Measurements from ENCODE around the gene MSMP. TPM values are rescaled to one million over a fixed set of nuclear protein-coding genes. Genes with fewer than 3 reads are reported as not detected.

The MSMP gene
- total RNA-seq, 2 experiments from 2014 or later = 0.48 TPM; not detected in 1

DNA sequence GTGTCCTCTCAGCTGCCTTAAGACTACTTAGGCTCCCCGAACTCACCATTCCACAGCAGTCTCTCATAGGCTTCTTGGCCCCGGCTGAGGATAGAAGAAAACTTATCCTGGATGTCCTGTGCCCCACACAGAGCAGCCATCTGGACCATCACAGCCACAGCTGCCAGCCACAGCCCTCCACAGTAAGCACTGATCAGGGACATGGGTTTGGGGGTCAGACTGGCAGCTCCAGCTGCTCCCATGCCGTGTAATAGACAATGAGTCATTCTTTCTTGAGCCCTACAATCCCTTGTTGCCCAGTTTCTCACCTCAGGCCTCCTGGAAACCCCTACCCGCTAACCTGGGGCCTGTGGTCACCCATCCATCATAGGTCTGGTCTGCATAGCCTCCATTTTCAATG lies 15.9 kb downstream of the MSMP start:
- Mint-ChIP-seq H3K36me3 (ENCODE audit: low read depth) (peaks cover 68% of the 10 kb centered on the region), H3K9me3 (no peaks in the 10 kb centered on the region), H3K4me3 (no peak overlapping the region), H3K4me1 (peaks cover 36% of the 10 kb centered on the region), H3K27ac (no peak overlapping the region), H3K27me3 (no peaks in the 10 kb centered on the region)
- POLR2A ChIA-PET = interaction anchor here (3.2 kb wide), 1 partner anchor 10 kb away, joined by 20 read pairs; the partner anchor contains the start of genes GBA2 and RGP1
- DNase-seq = no peak
- CTCF ChIA-PET = interaction anchor here (0.7 to 5.9 kb wide), 5 partner anchors 10 to 130 kb away, joined by 3 to 98 read pairs (median 3); partner anchors contain the start of genes GBA2 and RGP1

DNA sequence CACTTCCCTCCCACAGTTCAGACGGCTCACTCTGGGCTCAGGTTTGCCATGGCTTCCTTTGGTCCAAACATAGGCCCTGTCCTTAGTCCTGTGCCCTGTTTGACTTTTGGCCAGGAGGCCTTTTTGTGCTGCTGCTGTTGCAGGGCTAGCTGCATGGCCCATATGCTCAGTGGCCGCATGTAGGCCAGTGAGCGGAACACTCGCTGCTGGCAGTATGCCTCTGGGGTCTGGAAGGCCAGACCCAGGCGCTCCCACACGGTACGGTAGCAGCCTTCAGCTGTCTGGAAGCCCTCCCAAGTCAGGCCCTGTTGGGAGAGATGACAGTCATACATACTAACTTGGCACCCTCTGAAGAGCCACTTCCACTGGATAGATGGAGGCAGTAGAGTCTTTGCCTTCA lies 16.9 kb downstream of the MSMP start:
- no peak overlapping the region for H3K27ac Mint-ChIP-seq
- no peaks in the 10 kb centered on the region for H3K27me3 Mint-ChIP-seq
- H3K4me3 Mint-ChIP-seq = no peak overlapping the region
- CTCF ChIA-PET = interaction anchor here (0.7 to 5.9 kb wide), 7 partner anchors 11 to 129 kb away, joined by 3 to 98 read pairs (median 3); partner anchors contain the start of genes GBA2 and RGP1
- no peaks in the 10 kb centered on the region for H3K9me3 Mint-ChIP-seq
- POLR2A ChIA-PET = interaction anchor here (0.5 to 3.2 kb wide), 2 partner anchors 11 to 80 kb away, joined by 4 to 20 read pairs; partner anchors contain the start of genes GBA2 and RGP1
- H3K36me3 Mint-ChIP-seq (ENCODE audit: low read depth) = peaks cover 61% of the 10 kb centered on the region
- H3K4me1 Mint-ChIP-seq = peaks cover 32% of the 10 kb centered on the region
- no peak for DNase-seq

DNA sequence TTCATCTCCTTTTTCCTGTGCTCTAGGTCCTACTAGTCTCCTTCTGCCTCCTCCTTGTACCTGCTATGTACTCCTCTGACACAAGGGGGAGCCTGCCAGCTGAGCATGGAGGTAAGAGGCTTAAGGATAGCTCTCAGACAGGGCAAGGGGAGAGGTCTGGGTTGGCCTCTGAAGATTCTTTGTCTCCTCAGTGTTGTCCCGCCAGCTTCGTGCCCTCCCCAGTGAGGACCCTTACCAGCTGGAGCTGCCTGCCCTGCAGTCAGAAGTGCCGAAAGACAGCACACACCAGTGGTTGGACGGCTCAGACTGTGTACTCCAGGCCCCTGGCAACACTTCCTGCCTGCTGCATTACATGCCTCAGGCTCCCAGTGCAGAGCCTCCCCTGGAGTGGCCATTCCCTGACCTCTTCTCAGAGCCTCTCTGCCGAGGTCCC lies 17.9 kb downstream of the MSMP start:
- Mint-ChIP-seq H3K4me3 (no peak overlapping the region), H3K9me3 (no peaks in the 10 kb centered on the region), H3K36me3 (ENCODE audit: low read depth) (peaks cover 57% of the 10 kb centered on the region), H3K27ac (no peak overlapping the region), H3K27me3 (no peaks in the 10 kb centered on the region), H3K4me1 (peaks cover 23% of the 10 kb centered on the region)
- DNase-seq = peak; percentile 72
- CTCF ChIA-PET = interaction anchor here (0.6 to 5.9 kb wide), 14 partner anchors 9 to 209 kb away, joined by 3 to 98 read pairs (median 3); partner anchors contain the start of genes GBA2 and RGP1
- POLR2A ChIA-PET = interaction anchor here (0.7 to 2.9 kb wide), 2 partner anchors 12 to 20 kb away, joined by 3 to 21 read pairs; partner anchors contain the start of genes GBA2 and RGP1

DNA sequence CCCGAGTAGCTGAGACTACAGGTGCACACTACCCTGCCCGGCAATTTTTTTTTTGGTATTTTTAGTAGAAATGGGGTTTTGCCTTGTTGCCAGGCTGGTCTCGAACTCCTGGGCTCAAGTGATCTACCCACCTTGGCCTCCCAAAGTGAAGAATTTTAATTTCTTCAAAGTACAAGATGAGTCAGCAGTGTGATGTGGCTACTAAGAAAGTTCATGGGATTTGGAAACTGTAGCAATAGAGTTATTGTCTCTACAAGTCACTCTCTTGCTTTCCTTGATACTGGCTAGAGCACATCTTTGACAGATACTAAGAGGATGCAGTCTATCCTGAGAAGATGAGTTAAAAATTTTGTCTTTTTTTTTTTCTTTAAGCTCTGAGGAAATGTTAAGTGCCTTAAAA lies 20.0 kb downstream of the MSMP start:
- ChIA-PET CTCF (interaction anchor here (1.0 to 5.9 kb wide), 6 partner anchors 14 to 131 kb away, joined by 3 to 98 read pairs (median 6); partner anchors contain the start of genes CCDC107, GBA2, RGP1 and RMRP), POLR2A (interaction anchor here (2.9 kb wide), 1 partner anchor 14 kb away, joined by 21 read pairs; the partner anchor contains the start of genes GBA2 and RGP1)
- peaks cover 23% of the 10 kb centered on the region for H3K4me1 Mint-ChIP-seq
- no peaks in the 10 kb centered on the region for H3K27me3 Mint-ChIP-seq
- H3K27ac Mint-ChIP-seq = peak overlapping the region; percentile 11
- H3K36me3 Mint-ChIP-seq (ENCODE audit: low read depth) = peaks cover 52% of the 10 kb centered on the region
- no peaks in the 10 kb centered on the region for H3K9me3 Mint-ChIP-seq
- no peak for DNase-seq
- no peak overlapping the region for H3K4me3 Mint-ChIP-seq

DNA sequence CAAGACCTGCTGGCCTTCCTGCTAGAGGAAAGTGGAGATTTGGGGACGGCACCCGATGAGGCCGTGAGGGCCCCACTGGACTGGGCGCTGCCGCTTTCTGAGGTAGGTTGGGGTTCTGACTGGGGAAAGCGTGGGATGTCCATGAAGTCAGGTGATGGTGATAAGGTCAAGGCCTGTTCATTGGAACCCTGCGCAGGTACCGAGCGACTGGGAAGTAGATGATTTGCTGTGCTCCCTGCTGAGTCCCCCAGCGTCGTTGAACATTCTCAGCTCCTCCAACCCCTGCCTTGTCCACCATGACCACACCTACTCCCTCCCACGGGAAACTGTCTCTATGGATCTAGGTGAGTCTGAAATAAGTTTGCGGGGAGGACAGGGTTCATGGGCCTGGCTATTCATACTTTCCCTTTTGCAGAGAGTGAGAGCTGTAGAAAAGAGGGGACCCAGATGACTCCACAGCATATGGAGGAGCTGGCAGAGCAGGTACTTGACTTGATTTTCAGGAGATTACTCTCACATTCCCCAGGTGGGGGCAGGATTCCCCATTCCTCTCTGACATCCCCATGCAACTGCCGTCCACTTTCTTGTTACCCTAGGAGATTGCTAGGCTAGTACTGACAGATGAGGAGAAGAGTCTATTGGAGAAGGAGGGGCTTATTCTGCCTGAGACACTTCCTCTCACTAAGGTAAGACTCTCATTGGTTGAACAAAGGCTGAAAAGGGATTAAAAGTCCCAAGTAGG lies 21.1 kb downstream of the MSMP start:
- Mint-ChIP-seq H3K4me3 (no peak overlapping the region), H3K9me3 (no peaks in the 10 kb centered on the region), H3K27me3 (no peaks in the 10 kb centered on the region), H3K27ac (peak overlapping the region; percentile 89), H3K36me3 (ENCODE audit: low read depth) (peaks cover 41% of the 10 kb centered on the region), H3K4me1 (peaks cover 23% of the 10 kb centered on the region)
- ChIA-PET POLR2A (interaction anchor here (0.8 to 7.6 kb wide), 18 partner anchors 9 to 630 kb away, joined by 3 to 147 read pairs (median 8); partner anchors contain the start of genes ARHGEF39, CCDC107, GBA2 and HINT2), CTCF (interaction anchor here (0.7 to 8.0 kb wide), 12 partner anchors 12 to 661 kb away, joined by 3 to 95 read pairs (median 4); partner anchors contain the start of genes ARHGEF39, CCDC107, GBA2 and RGP1)
- no peak for DNase-seq

DNA sequence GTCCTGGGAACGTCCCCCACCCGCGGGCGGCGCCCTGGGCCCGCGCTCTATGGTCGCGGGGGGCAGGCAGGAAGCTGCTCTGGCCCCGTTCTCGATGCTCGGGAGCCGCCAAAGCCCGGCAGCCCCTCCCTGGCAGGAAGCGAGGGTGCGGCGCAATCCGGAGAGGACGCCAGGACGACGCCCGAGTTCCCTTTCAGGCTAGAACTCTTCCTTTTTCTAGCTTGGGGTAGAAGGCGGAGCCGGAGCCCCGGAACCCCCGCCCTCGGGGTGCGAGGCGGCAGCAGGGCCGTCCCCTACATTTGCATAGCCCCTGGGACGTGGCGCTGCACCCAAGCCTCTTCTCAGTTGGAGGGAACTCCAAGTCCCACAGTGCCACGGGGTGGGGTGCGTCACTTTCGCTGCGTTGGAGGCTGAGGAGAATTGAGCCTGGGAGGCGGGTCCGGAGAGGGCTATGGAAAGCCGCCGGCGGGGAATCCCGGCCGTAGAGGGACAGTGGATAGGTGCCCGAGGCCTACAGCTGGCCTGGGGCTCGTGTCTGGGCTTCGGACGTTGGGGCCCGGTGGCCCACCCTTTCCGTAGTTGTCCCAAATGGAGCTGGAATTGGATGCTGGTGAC lies 21.8 kb downstream of the MSMP start, which contains the start of the genes CREB3 and TLN1:
TSS of gene CREB3 (plus strand) at position 482 of the 615 bp plus-strand sequence. CDS start at position 589, 107 bp downstream.
TSS of gene TLN1 (minus strand) at position 11 of the 615 bp plus-strand sequence. CDS start 6,501 bp downstream, outside the sequence.
- no peak within 1 kb of the TSS for H3K4me3 Mint-ChIP-seq
- peak; percentile 99 for DNase-seq
- POLR2A ChIA-PET = interaction anchor here (0.8 to 7.6 kb wide), 22 partner anchors 9 to 629 kb away, joined by 3 to 147 read pairs (median 6); partner anchors contain the start of genes ARHGEF39, CCDC107, GBA2 and GNE
- CTCF ChIA-PET = interaction anchor here (0.6 to 8.0 kb wide), 17 partner anchors 12 to 661 kb away, joined by 3 to 95 read pairs (median 4); partner anchors contain the start of genes ARHGEF39, CCDC107, GBA2 and RGP1
- H3K36me3 Mint-ChIP-seq (ENCODE audit: low read depth) = peaks cover 37% of the 10 kb centered on the region
- H3K9me3 Mint-ChIP-seq = no peaks in the 10 kb centered on the region
- peak within 1 kb of the TSS; percentile 89 for H3K27ac Mint-ChIP-seq
- H3K4me1 Mint-ChIP-seq = peaks cover 23% of the 10 kb centered on the region
- no peaks in the 10 kb centered on the region for H3K27me3 Mint-ChIP-seq

DNA sequence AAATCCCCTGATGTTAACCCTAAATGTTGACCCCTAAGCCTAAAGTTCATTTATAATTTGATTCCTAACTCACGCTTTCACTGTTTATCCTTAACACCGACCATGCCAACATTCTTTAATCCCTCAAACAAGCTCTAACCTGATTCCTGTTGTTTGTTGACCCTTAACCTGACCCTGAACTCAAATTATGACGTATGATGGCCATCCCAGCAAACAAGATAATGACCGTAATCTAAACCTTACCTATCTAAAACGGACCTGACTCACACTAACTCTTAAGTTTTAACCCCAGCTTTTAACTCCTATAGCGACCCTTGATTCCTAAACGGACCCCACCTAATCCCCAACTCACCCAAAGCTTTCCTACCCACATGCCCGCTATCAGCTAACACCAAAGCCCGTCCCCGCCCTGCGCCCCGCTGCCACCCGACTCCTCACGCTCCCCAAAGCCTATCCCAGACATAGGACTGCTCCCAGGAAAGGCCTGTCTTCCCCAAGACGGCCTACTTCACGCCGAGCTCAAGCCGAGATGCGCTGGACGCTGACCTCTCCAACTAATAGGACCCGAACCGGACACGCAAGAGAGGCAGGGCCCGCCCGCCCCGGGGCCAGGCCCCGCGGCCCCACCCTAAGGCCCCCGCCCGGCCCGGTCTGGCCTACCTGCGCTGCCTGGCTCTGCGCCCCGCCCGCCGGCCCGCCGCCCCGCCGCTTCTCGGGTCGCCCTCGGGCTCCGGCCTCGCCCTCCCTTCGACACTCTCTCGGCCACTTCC lies 22.5 kb downstream of the MSMP start:
- peaks cover 23% of the 10 kb centered on the region for H3K4me1 Mint-ChIP-seq
- DNase-seq = no peak
- no peaks in the 10 kb centered on the region for H3K27me3 Mint-ChIP-seq
- H3K27ac Mint-ChIP-seq = peak overlapping the region; percentile 89
- H3K9me3 Mint-ChIP-seq = no peaks in the 10 kb centered on the region
- POLR2A ChIA-PET = interaction anchor here (0.6 to 7.6 kb wide), 25 partner anchors 10 to 628 kb away, joined by 3 to 147 read pairs (median 6); partner anchors contain the start of genes ARHGEF39, CCDC107, GBA2 and GNE
- no peak overlapping the region for H3K4me3 Mint-ChIP-seq
- CTCF ChIA-PET = interaction anchor here (0.6 to 8.0 kb wide), 18 partner anchors 11 to 635 kb away, joined by 3 to 95 read pairs (median 5); partner anchors contain the start of genes ARHGEF39, CCDC107, GBA2 and RGP1
- peaks cover 41% of the 10 kb centered on the region for H3K36me3 Mint-ChIP-seq (ENCODE audit: low read depth)

DNA sequence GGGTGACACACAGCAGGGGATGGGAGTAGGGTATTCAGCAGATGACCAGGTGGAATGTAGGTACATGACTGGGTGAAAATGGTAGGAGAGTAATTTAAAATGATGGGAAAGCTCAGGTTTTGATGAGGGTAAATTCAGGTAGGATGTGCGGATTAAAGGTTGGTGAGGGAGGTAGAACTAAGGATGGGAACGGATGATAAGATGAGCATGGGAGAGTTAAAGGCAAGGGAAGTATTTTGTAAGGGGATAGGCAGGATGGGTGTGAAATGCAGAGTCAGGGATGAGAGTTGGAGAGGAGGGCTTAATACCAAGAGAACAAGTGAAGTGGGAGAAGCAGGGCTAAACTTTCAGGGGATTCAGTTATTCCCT lies 23.6 kb downstream of the MSMP start:
- Mint-ChIP-seq H3K4me1 (peaks cover 17% of the 10 kb centered on the region), H3K9me3 (no peaks in the 10 kb centered on the region)
- POLR2A ChIA-PET = interaction anchor here (1.2 to 7.6 kb wide), 10 partner anchors 9 to 126 kb away, joined by 4 to 147 read pairs (median 8); partner anchors contain the start of genes ARHGEF39, CCDC107, GBA2 and HINT2

DNA sequence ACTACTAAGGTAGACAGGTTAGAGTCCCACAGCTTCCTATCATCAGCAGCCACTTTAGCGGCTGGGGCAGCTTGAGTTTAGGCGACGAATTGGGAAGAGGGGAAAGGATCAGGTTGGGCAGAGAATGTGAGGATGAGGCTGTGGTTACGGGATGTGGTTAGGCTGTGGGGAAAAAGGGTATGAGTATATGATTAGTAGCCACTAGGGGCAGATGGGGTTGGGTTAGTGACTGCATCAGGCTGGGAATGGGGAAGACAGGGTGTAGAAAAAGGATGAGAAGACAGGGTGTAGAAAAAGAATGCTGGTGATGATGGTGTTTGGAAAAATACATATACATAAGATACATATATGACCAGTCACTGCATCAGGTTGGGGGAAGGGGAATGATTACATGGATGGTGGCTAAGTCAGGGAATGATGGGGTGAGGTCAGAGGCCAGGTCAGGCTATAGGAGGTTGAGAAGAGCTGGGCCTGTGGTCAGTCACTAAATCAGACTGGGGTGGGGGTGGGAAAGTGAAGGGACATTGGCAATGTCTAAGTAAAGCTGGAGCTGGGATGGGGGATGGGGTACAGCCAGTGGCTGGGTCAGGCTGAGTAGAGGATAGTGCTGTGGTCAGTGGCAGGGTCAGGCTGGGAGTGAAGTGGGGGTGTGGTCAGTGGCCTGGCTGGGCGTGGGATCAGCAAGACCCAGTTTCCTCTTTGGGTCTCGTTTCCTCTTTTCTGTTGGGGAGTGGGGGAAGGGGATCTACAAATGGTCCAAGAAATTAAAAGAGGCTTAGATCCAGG lies 24.2 kb downstream of the MSMP start:
- Mint-ChIP-seq H3K9me3 (no peaks in the 10 kb centered on the region), H3K4me3 (no peak overlapping the region), H3K27ac (no peak overlapping the region), H3K27me3 (no peaks in the 10 kb centered on the region), H3K36me3 (ENCODE audit: low read depth) (peaks cover 39% of the 10 kb centered on the region), H3K4me1 (peaks cover 14% of the 10 kb centered on the region)
- POLR2A ChIA-PET = interaction anchor here (0.6 to 7.6 kb wide), 9 partner anchors 9 to 160 kb away, joined by 3 to 147 read pairs (median 5); partner anchors contain the start of genes ARHGEF39, CCDC107, GBA2 and HINT2
- CTCF ChIA-PET = interaction anchor here (0.6 to 8.0 kb wide), 13 partner anchors 9 to 616 kb away, joined by 3 to 95 read pairs (median 16); partner anchors contain the start of genes ARHGEF39, CCDC107, GBA2 and RGP1
- peak; percentile 54 for DNase-seq

More for the DNA sequence above, 23.6 kb downstream of the MSMP start:
- no peak overlapping the region for H3K27ac Mint-ChIP-seq
- H3K4me3 Mint-ChIP-seq = no peak overlapping the region
- no peak for DNase-seq
- CTCF ChIA-PET = interaction anchor here (0.7 to 8.0 kb wide), 9 partner anchors 10 to 152 kb away, joined by 3 to 95 read pairs (median 20); partner anchors contain the start of genes ARHGEF39, CCDC107, GBA2 and RGP1
- peaks cover 39% of the 10 kb centered on the region for H3K36me3 Mint-ChIP-seq (ENCODE audit: low read depth)
- no peaks in the 10 kb centered on the region for H3K27me3 Mint-ChIP-seq

DNA sequence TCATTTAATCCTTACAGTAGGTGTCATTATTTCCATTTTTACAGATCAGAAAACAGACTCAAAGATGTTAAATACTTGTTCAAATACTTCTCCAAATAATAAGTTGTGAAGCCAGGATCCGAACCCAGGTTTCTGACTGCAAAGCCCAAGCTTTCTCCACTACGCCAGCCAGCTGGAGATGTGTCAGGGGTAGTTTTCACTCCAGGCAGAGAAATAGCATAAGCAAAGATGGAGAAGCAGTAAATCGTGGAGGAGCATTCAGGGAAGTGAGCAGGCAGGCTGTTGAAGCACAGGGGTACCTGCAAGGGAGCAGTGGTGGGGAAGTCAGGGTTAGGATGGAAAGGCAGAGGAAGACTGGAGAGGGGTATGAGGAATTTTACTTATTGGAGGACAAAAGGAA lies 25.0 kb downstream of the MSMP start:
- DNase-seq = no peak
- Mint-ChIP-seq H3K4me3 (no peak overlapping the region), H3K27me3 (no peaks in the 10 kb centered on the region), H3K27ac (no peak overlapping the region), H3K36me3 (ENCODE audit: low read depth) (peaks cover 45% of the 10 kb centered on the region), H3K9me3 (no peaks in the 10 kb centered on the region), H3K4me1 (peaks cover 11% of the 10 kb centered on the region)
- ChIA-PET CTCF (interaction anchor here (0.6 to 8.0 kb wide), 13 partner anchors 15 to 615 kb away, joined by 3 to 95 read pairs (median 5); partner anchors contain the start of genes ARHGEF39, CCDC107, GBA2 and RGP1), POLR2A (interaction anchor here (0.6 to 7.6 kb wide), 8 partner anchors 18 to 159 kb away, joined by 3 to 147 read pairs (median 4); partner anchors contain the start of genes ARHGEF39, CCDC107, GBA2 and HINT2)
